H9 (cell line): ENCODE measurements around the gene AKT3. TPM values are rescaled to one million over a fixed set of nuclear protein-coding genes. Genes with fewer than 3 reads are reported as not detected.

Experiments
- DNase-seq: peaks from one replicate; pipeline ENCODE4 v3.0.0-alpha.2; 2017
- H2AFZ ChIP-seq: one replicate; pipeline ENCODE4 v1.6.1; 2013; ENCODE audit warnings: mild to moderate bottlenecking, low read length, control low read depth, moderate library complexity
- H2AK5ac ChIP-seq: 2 replicates; pipeline ENCODE4 v1.6.1; 2013; ENCODE audit warnings: low read length, control low read depth, mixed read lengths; ENCODE audit not compliant: insufficient read length
- H2BK120ac ChIP-seq: one replicate; pipeline ENCODE4 v1.6.1; 2013; ENCODE audit warnings: low read depth, mild to moderate bottlenecking, low read length, control low read depth, inconsistent platforms; ENCODE audit not compliant: poor library complexity, severe bottlenecking
- H2BK12ac ChIP-seq: 2 replicates; pipeline ENCODE4 v1.6.1; 2013; ENCODE audit warnings: low read length, control low read depth, mixed read lengths, low read depth; ENCODE audit not compliant: insufficient read length
- H2BK15ac ChIP-seq: 2 replicates; pipeline ENCODE4 v1.6.1; 2013; ENCODE audit warnings: low read depth, low read length, control low read depth
- H2BK20ac ChIP-seq: one replicate; pipeline ENCODE4 v1.6.1; 2013; ENCODE audit warnings: low read depth, mild to moderate bottlenecking, low read length, control low read depth, inconsistent platforms; ENCODE audit not compliant: poor library complexity, severe bottlenecking
- H2BK5ac ChIP-seq: 2 replicates; pipeline ENCODE4 v1.6.1; 2013; ENCODE audit warnings: low read length, control low read depth, mixed read lengths; ENCODE audit not compliant: insufficient read length
- H3K14ac ChIP-seq: 2 replicates; pipeline ENCODE4 v1.6.1; 2013; ENCODE audit warnings: low read length, control low read depth; ENCODE audit not compliant: insufficient read depth
- H3K18ac ChIP-seq: 2 replicates; pipeline ENCODE4 v1.6.1; 2013; ENCODE audit warnings: low read depth, mild to moderate bottlenecking, mixed read lengths, low read length, control low read depth; ENCODE audit not compliant: insufficient read length
- H3K23ac ChIP-seq: 2 replicates; pipeline ENCODE4 v1.6.1; 2013; ENCODE audit warnings: low read length, control low read depth, mixed read lengths, low read depth; ENCODE audit not compliant: insufficient read length
- H3K23me2 ChIP-seq: 2 replicates; pipeline ENCODE4 v1.6.1; 2013; ENCODE audit warnings: low read depth, mild to moderate bottlenecking, mixed read lengths, low read length, control low read depth; ENCODE audit not compliant: insufficient read length, poor library complexity, severe bottlenecking
- H3K27ac ChIP-seq: 2 replicates; pipeline ENCODE4 v1.5.1; 2013; ENCODE audit warnings: low read length, control low read depth, mixed read lengths, low read depth; ENCODE audit not compliant: insufficient read length
- H3K27me3 ChIP-seq: 2 replicates; pipeline ENCODE4 v1.6.1; 2013; ENCODE audit warnings: low read length, control low read depth, inconsistent platforms; ENCODE audit not compliant: insufficient read depth
- H3K4ac ChIP-seq: 2 replicates; pipeline ENCODE4 v1.6.1; 2013; ENCODE audit warnings: low read depth, mild to moderate bottlenecking, control low read depth, inconsistent platforms, low read length, moderate library complexity
- H3K4me1 ChIP-seq: 2 replicates; pipeline ENCODE4 v1.6.1; 2013; ENCODE audit warnings: low read length, control low read depth, inconsistent platforms; ENCODE audit not compliant: insufficient read depth
- H3K4me2 ChIP-seq: 2 replicates; pipeline ENCODE4 v1.6.1; 2013; ENCODE audit warnings: low read length, control low read depth, mixed read lengths; ENCODE audit not compliant: insufficient read length, insufficient read depth
- H3K56ac ChIP-seq: 2 replicates; pipeline ENCODE4 v1.6.1; 2013; ENCODE audit warnings: low read depth, mild to moderate bottlenecking, mixed read lengths, low read length, control low read depth; ENCODE audit not compliant: insufficient read length
- H3K79me1 ChIP-seq: 2 replicates; pipeline ENCODE4 v1.6.1; 2013; ENCODE audit warnings: low read depth, mild to moderate bottlenecking, moderate library complexity, low read length, control low read depth, inconsistent platforms; ENCODE audit not compliant: insufficient read depth, poor library complexity, severe bottlenecking
- H3K79me2 ChIP-seq: 2 replicates; pipeline ENCODE4 v1.6.1; 2013; ENCODE audit warnings: low read length, control low read depth, inconsistent platforms; ENCODE audit not compliant: insufficient read depth
- H3K9ac ChIP-seq: 2 replicates; pipeline ENCODE4 v1.6.1; 2013; ENCODE audit warnings: low read length, control low read depth, mixed read lengths; ENCODE audit not compliant: insufficient read length; ENCODE audit errors: extremely low read depth
- H3K9me3 ChIP-seq: one replicate; pipeline ENCODE4 v1.6.1; 2013; ENCODE audit warnings: low read depth, low read length, inconsistent platforms; ENCODE audit not compliant: control insufficient read depth
- H3T11ph ChIP-seq: one replicate; pipeline ENCODE4 v1.6.1; 2013; ENCODE audit warnings: mild to moderate bottlenecking, low read length, control low read depth, inconsistent platforms
- H4K20me1 ChIP-seq: one replicate; pipeline ENCODE4 v1.6.1; 2013; ENCODE audit not compliant: control insufficient read depth, insufficient read length, insufficient read depth
- H4K5ac ChIP-seq: 2 replicates; pipeline ENCODE4 v1.6.1; 2013; ENCODE audit warnings: low read depth, mild to moderate bottlenecking, mixed read lengths, low read length, control low read depth; ENCODE audit not compliant: insufficient read length
- H4K8ac ChIP-seq: replicated peaks from 2 replicates; pipeline ENCODE4 v1.6.1; 2013; ENCODE audit warnings: low read length, control low read depth, mixed read lengths, low read depth; ENCODE audit not compliant: insufficient read length
- H4K91ac ChIP-seq: 2 replicates; pipeline ENCODE4 v1.6.1; 2013; ENCODE audit warnings: low read depth, mild to moderate bottlenecking, moderate library complexity, mixed read lengths, low read length, control low read depth; ENCODE audit not compliant: insufficient read length
- H3K27ac Mint-ChIP-seq, 3 experiments: 2 replicates in 2 of 3; 3 replicates in 1 of 3; pipeline ENCODE4 v1.8.0; 2020 to 2021; ENCODE audit warnings: mixed read lengths in 3 of 3, mild to moderate bottlenecking in 1 of 3, moderate library complexity in 1 of 3
- H3K27me3 Mint-ChIP-seq: 2 replicates; pipeline ENCODE4 v1.8.0; 2021; ENCODE audit warnings: low read depth, mild to moderate bottlenecking, moderate library complexity, mixed read lengths
- H3K36me3 Mint-ChIP-seq, 3 experiments: 2 replicates in 2 of 3; 3 replicates in 1 of 3; pipeline ENCODE4 v1.8.0; 2020 to 2021; ENCODE audit warnings: low read depth in 3 of 3, mixed read lengths in 3 of 3; ENCODE audit not compliant: insufficient read depth in 1 of 3
- H3K4me1 Mint-ChIP-seq, 2 experiments: 2 replicates each; pipeline ENCODE4 v1.8.0; 2020; ENCODE audit warnings: mixed read lengths in 2 of 2
- H3K4me3 Mint-ChIP-seq, 2 experiments: 2 replicates in 1 of 2; 3 replicates in 1 of 2; pipeline ENCODE4 v1.8.0; 2020 to 2021; ENCODE audit warnings: mild to moderate bottlenecking in 2 of 2, mixed read lengths in 2 of 2, moderate library complexity in 1 of 2
- H3K9me3 Mint-ChIP-seq, 2 experiments: 2 replicates in 1 of 2; 3 replicates in 1 of 2; pipeline ENCODE4 v1.8.0; 2020; ENCODE audit warnings: mild to moderate bottlenecking in 2 of 2, mixed read lengths in 2 of 2, moderate library complexity in 1 of 2
- WGBS: extraction: QIAGEN DNeasy Blood & Tissue Kit; methylation state at CpG from one replicate; pipeline ENCODE4 v1.1.7; 2013; ENCODE audit warnings: missing lambda C conversion rate, low lambda C conversion rate, mixed read lengths; ENCODE audit not compliant: insufficient read length; ENCODE audit errors: extremely low coverage; 5-methylcytosine and 5-hydroxymethylcytosine counted together
- total RNA-seq: library from RNA; stranded (reverse); gene quantifications from 2 replicates; pipeline ENCODE4 v1.2.1, GENCODE V29; 2021
- TF ChIP-seq, protein P1 (sequence below): fragments of 200-600 bp; sonication (generic); conservative IDR thresholded peaks from 3 replicates; pipeline ENCODE4 v1.8.0; 2021; ENCODE audit warnings: antibody characterized with exemption, mild to moderate bottlenecking

Gene AKT3
- total RNA-seq, 1 experiment from 2014 or later, result 27.8 TPM

DNA sequence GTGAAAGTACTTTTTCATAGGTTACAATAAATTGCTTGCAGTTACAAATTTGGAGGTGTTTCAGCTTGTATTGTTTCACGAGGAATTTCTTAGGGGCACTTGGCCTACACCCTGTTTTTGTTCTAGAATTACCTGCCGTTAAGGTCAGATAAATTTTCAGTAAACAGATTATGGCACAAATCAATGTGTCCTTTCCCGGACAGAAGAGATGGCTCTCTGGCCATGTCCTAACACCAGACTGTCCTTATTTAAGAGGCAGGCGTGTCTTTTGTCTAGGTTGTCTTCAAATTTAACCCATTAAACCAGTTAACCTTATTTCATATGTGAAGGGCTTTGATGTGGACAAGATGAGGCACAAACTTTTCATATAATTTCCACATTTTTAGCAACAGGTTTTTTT is 350.8 kb downstream of the AKT3 start:
- WGBS, result no CpG with 5 or more reads among the region's 4 CpGs
- TF ChIP-seq, protein P1, sequence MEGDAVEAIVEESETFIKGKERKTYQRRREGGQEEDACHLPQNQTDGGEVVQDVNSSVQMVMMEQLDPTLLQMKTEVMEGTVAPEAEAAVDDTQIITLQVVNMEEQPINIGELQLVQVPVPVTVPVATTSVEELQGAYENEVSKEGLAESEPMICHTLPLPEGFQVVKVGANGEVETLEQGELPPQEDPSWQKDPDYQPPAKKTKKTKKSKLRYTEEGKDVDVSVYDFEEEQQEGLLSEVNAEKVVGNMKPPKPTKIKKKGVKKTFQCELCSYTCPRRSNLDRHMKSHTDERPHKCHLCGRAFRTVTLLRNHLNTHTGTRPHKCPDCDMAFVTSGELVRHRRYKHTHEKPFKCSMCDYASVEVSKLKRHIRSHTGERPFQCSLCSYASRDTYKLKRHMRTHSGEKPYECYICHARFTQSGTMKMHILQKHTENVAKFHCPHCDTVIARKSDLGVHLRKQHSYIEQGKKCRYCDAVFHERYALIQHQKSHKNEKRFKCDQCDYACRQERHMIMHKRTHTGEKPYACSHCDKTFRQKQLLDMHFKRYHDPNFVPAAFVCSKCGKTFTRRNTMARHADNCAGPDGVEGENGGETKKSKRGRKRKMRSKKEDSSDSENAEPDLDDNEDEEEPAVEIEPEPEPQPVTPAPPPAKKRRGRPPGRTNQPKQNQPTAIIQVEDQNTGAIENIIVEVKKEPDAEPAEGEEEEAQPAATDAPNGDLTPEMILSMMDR, result no peak
- H4K91ac ChIP-seq, result no peak overlapping the region
- H2BK120ac ChIP-seq, result no peak overlapping the region
- H3K23me2 ChIP-seq, result no peaks in the 10 kb centered on the region
- no peak overlapping the region for H3K27ac ChIP-seq
- H3K4me1 ChIP-seq, result peaks cover 11% of the 10 kb centered on the region; the same call in 1 of the 2 replicates
- peaks cover 0 to 5% (median 4%) of the 10 kb centered on the region in 3 experiments; a peak in 4 of 7 replicates for H3K36me3 Mint-ChIP-seq
- H3K79me1 ChIP-seq, result no peaks in the 10 kb centered on the region
- H4K5ac ChIP-seq, result no peak overlapping the region
- no peaks in the 10 kb centered on the region for H3K27me3 Mint-ChIP-seq
- H3K9me3 Mint-ChIP-seq, result no peaks in the 10 kb centered on the region
- no peaks in the 10 kb centered on the region for H3K79me2 ChIP-seq
- H2BK15ac ChIP-seq, result no peak overlapping the region
- H3K18ac ChIP-seq, result no peak overlapping the region
- H3K56ac ChIP-seq, result no peak overlapping the region
- H3K23ac ChIP-seq, result no peak overlapping the region
- H3K27ac Mint-ChIP-seq, result no peak overlapping the region
- no peaks in the 10 kb centered on the region for H3K9me3 ChIP-seq
- no peak overlapping the region for H3K4me3 Mint-ChIP-seq
- no peak for DNase-seq
- no peak overlapping the region for H2BK20ac ChIP-seq
- H4K20me1 ChIP-seq, result no peaks in the 10 kb centered on the region
- H4K8ac ChIP-seq, result no peak overlapping the region
- no peak overlapping the region for H2AK5ac ChIP-seq
- H3K14ac ChIP-seq, result no peak overlapping the region
- no peak overlapping the region for H2BK12ac ChIP-seq
- H3K9ac ChIP-seq, result no peak overlapping the region
- peaks cover 33 to 35% of the 10 kb centered on the region in 2 experiments for H3K4me1 Mint-ChIP-seq
- H2BK5ac ChIP-seq, result no peak overlapping the region
- no peak overlapping the region for H3T11ph ChIP-seq
- no peak overlapping the region for H3K4ac ChIP-seq
- no peaks in the 10 kb centered on the region for H3K27me3 ChIP-seq
- H2AFZ ChIP-seq, result no peak overlapping the region
- no peak overlapping the region for H3K4me2 ChIP-seq
